HEK293T (cell line): ENCODE results near the gene SIPA1L3.

Experiments used
- BHLHE40 ChIP-seq: fragments of 450-650 bp; IDR thresholded peaks from 2 replicates; pipeline ENCODE4 v1.6.1; 2016; ENCODE audit warnings: mild to moderate bottlenecking, moderate library complexity, borderline replicate concordance
- CTBP1 ChIP-seq: fragments of 450-650 bp; IDR thresholded peaks from 2 replicates; pipeline ENCODE4 v1.6.1; 2016; ENCODE audit warnings: borderline replicate concordance
- ELF4 ChIP-seq: fragments of 450-650 bp; IDR thresholded peaks from 2 replicates; pipeline ENCODE4 v1.6.1; 2017; ENCODE audit warnings: antibody characterized with exemption
- FOXA1 ChIP-seq: fragments of 450-650 bp; IDR thresholded peaks from 2 replicates; pipeline ENCODE4 v1.6.1; 2016; ENCODE audit warnings: mild to moderate bottlenecking
- L3MBTL2 ChIP-seq: fragments of 450-650 bp; conservative IDR thresholded peaks from 2 replicates; pipeline ENCODE4 v1.6.1; 2016; ENCODE audit warnings: mild to moderate bottlenecking
- SP1 ChIP-seq: fragments of 450-650 bp; IDR thresholded peaks from 2 replicates; pipeline ENCODE4 v1.6.1; 2017
- SUZ12 ChIP-seq: fragments of 450-650 bp; IDR thresholded peaks from 2 replicates; pipeline ENCODE4 v1.6.1; 2016; ENCODE audit warnings: mild to moderate bottlenecking
- ZNF384 ChIP-seq: fragments of 450-650 bp; IDR thresholded peaks from 2 replicates; pipeline ENCODE4 v1.6.1; 2016
- TF ChIP-seq, protein P1 (sequence below): fragments of 450-650 bp; IDR thresholded peaks from 2 replicates; pipeline ENCODE4 v1.6.1; 2016

DNA sequence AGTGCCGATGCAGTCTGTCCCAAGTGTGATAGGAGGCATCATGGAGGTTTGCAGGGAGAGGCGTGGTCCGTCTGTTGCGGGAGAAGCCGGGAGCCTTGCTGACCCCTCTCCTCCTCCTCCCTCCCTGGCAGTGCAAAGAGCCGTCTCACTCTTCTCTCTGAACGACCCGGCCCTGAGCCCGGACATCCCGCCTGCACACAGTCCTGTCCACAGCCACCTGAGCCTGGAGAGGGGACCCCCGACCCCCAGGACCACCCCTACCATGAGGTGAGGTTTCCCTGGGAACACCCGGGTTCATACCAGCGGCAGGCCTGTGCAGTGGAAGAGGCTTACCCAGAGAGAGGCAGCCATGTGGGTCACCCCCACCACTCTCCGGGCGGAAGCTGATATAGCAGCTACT, 294.7 kb downstream of the SIPA1L3 start:
- TF ChIP-seq L3MBTL2 (no peak), SUZ12 (no peak), SP1 (no peak), BHLHE40 (no peak), ELF4 (no peak), CTBP1 (no peak), FOXA1 (no peak), ZNF384 (no peak)
- TF ChIP-seq, protein P1, sequence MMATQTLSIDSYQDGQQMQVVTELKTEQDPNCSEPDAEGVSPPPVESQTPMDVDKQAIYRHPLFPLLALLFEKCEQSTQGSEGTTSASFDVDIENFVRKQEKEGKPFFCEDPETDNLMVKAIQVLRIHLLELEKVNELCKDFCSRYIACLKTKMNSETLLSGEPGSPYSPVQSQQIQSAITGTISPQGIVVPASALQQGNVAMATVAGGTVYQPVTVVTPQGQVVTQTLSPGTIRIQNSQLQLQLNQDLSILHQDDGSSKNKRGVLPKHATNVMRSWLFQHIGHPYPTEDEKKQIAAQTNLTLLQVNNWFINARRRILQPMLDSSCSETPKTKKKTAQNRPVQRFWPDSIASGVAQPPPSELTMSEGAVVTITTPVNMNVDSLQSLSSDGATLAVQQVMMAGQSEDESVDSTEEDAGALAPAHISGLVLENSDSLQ = no peak
